H9 (cell line): ENCODE data around the gene IFNW1. TPM values are rescaled to one million over a fixed set of nuclear protein-coding genes. Genes with fewer than 3 reads are reported as not detected.

ENCODE experiments used
- DNase-seq: peaks from one replicate; pipeline ENCODE4 v3.0.0-alpha.2; 2017
- H2AFZ ChIP-seq: one replicate; pipeline ENCODE4 v1.6.1; 2013; ENCODE audit warnings: mild to moderate bottlenecking, low read length, control low read depth, moderate library complexity
- H2AK5ac ChIP-seq: 2 replicates; pipeline ENCODE4 v1.6.1; 2013; ENCODE audit warnings: low read length, control low read depth, mixed read lengths; ENCODE audit not compliant: insufficient read length
- H2BK120ac ChIP-seq: one replicate; pipeline ENCODE4 v1.6.1; 2013; ENCODE audit warnings: low read depth, mild to moderate bottlenecking, low read length, control low read depth, inconsistent platforms; ENCODE audit not compliant: poor library complexity, severe bottlenecking
- H2BK12ac ChIP-seq: 2 replicates; pipeline ENCODE4 v1.6.1; 2013; ENCODE audit warnings: low read length, control low read depth, mixed read lengths, low read depth; ENCODE audit not compliant: insufficient read length
- H2BK15ac ChIP-seq: 2 replicates; pipeline ENCODE4 v1.6.1; 2013; ENCODE audit warnings: low read depth, low read length, control low read depth
- H2BK20ac ChIP-seq: one replicate; pipeline ENCODE4 v1.6.1; 2013; ENCODE audit warnings: low read depth, mild to moderate bottlenecking, low read length, control low read depth, inconsistent platforms; ENCODE audit not compliant: poor library complexity, severe bottlenecking
- H2BK5ac ChIP-seq: 2 replicates; pipeline ENCODE4 v1.6.1; 2013; ENCODE audit warnings: low read length, control low read depth, mixed read lengths; ENCODE audit not compliant: insufficient read length
- H3K14ac ChIP-seq: 2 replicates; pipeline ENCODE4 v1.6.1; 2013; ENCODE audit warnings: low read length, control low read depth; ENCODE audit not compliant: insufficient read depth
- H3K18ac ChIP-seq: 2 replicates; pipeline ENCODE4 v1.6.1; 2013; ENCODE audit warnings: low read depth, mild to moderate bottlenecking, mixed read lengths, low read length, control low read depth; ENCODE audit not compliant: insufficient read length
- H3K23ac ChIP-seq: 2 replicates; pipeline ENCODE4 v1.6.1; 2013; ENCODE audit warnings: low read length, control low read depth, mixed read lengths, low read depth; ENCODE audit not compliant: insufficient read length
- H3K23me2 ChIP-seq: 2 replicates; pipeline ENCODE4 v1.6.1; 2013; ENCODE audit warnings: low read depth, mild to moderate bottlenecking, mixed read lengths, low read length, control low read depth; ENCODE audit not compliant: insufficient read length, poor library complexity, severe bottlenecking
- H3K27ac ChIP-seq: 2 replicates; pipeline ENCODE4 v1.5.1; 2013; ENCODE audit warnings: low read length, control low read depth, mixed read lengths, low read depth; ENCODE audit not compliant: insufficient read length
- H3K27me3 ChIP-seq: 2 replicates; pipeline ENCODE4 v1.6.1; 2013; ENCODE audit warnings: low read length, control low read depth, inconsistent platforms; ENCODE audit not compliant: insufficient read depth
- H3K4ac ChIP-seq: 2 replicates; pipeline ENCODE4 v1.6.1; 2013; ENCODE audit warnings: low read depth, mild to moderate bottlenecking, control low read depth, inconsistent platforms, low read length, moderate library complexity
- H3K4me1 ChIP-seq: 2 replicates; pipeline ENCODE4 v1.6.1; 2013; ENCODE audit warnings: low read length, control low read depth, inconsistent platforms; ENCODE audit not compliant: insufficient read depth
- H3K4me2 ChIP-seq: 2 replicates; pipeline ENCODE4 v1.6.1; 2013; ENCODE audit warnings: low read length, control low read depth, mixed read lengths; ENCODE audit not compliant: insufficient read length, insufficient read depth
- H3K56ac ChIP-seq: 2 replicates; pipeline ENCODE4 v1.6.1; 2013; ENCODE audit warnings: low read depth, mild to moderate bottlenecking, mixed read lengths, low read length, control low read depth; ENCODE audit not compliant: insufficient read length
- H3K79me1 ChIP-seq: 2 replicates; pipeline ENCODE4 v1.6.1; 2013; ENCODE audit warnings: low read depth, mild to moderate bottlenecking, moderate library complexity, low read length, control low read depth, inconsistent platforms; ENCODE audit not compliant: insufficient read depth, poor library complexity, severe bottlenecking
- H3K79me2 ChIP-seq: 2 replicates; pipeline ENCODE4 v1.6.1; 2013; ENCODE audit warnings: low read length, control low read depth, inconsistent platforms; ENCODE audit not compliant: insufficient read depth
- H3K9ac ChIP-seq: 2 replicates; pipeline ENCODE4 v1.6.1; 2013; ENCODE audit warnings: low read length, control low read depth, mixed read lengths; ENCODE audit not compliant: insufficient read length; ENCODE audit errors: extremely low read depth
- H3K9me3 ChIP-seq: one replicate; pipeline ENCODE4 v1.6.1; 2013; ENCODE audit warnings: low read depth, low read length, inconsistent platforms; ENCODE audit not compliant: control insufficient read depth
- H3T11ph ChIP-seq: one replicate; pipeline ENCODE4 v1.6.1; 2013; ENCODE audit warnings: mild to moderate bottlenecking, low read length, control low read depth, inconsistent platforms
- H4K20me1 ChIP-seq: one replicate; pipeline ENCODE4 v1.6.1; 2013; ENCODE audit not compliant: control insufficient read depth, insufficient read length, insufficient read depth
- H4K5ac ChIP-seq: 2 replicates; pipeline ENCODE4 v1.6.1; 2013; ENCODE audit warnings: low read depth, mild to moderate bottlenecking, mixed read lengths, low read length, control low read depth; ENCODE audit not compliant: insufficient read length
- H4K8ac ChIP-seq: replicated peaks from 2 replicates; pipeline ENCODE4 v1.6.1; 2013; ENCODE audit warnings: low read length, control low read depth, mixed read lengths, low read depth; ENCODE audit not compliant: insufficient read length
- H4K91ac ChIP-seq: 2 replicates; pipeline ENCODE4 v1.6.1; 2013; ENCODE audit warnings: low read depth, mild to moderate bottlenecking, moderate library complexity, mixed read lengths, low read length, control low read depth; ENCODE audit not compliant: insufficient read length
- H3K27ac Mint-ChIP-seq, 3 experiments: 2 replicates in 2 of 3; 3 replicates in 1 of 3; pipeline ENCODE4 v1.8.0; 2020 to 2021; ENCODE audit warnings: mixed read lengths in 3 of 3, mild to moderate bottlenecking in 1 of 3, moderate library complexity in 1 of 3
- H3K27me3 Mint-ChIP-seq: 2 replicates; pipeline ENCODE4 v1.8.0; 2021; ENCODE audit warnings: low read depth, mild to moderate bottlenecking, moderate library complexity, mixed read lengths
- H3K36me3 Mint-ChIP-seq, 3 experiments: 2 replicates in 2 of 3; 3 replicates in 1 of 3; pipeline ENCODE4 v1.8.0; 2020 to 2021; ENCODE audit warnings: low read depth in 3 of 3, mixed read lengths in 3 of 3; ENCODE audit not compliant: insufficient read depth in 1 of 3
- H3K4me1 Mint-ChIP-seq, 2 experiments: 2 replicates each; pipeline ENCODE4 v1.8.0; 2020; ENCODE audit warnings: mixed read lengths in 2 of 2
- H3K4me3 Mint-ChIP-seq, 2 experiments: 2 replicates in 1 of 2; 3 replicates in 1 of 2; pipeline ENCODE4 v1.8.0; 2020 to 2021; ENCODE audit warnings: mild to moderate bottlenecking in 2 of 2, mixed read lengths in 2 of 2, moderate library complexity in 1 of 2
- H3K9me3 Mint-ChIP-seq, 2 experiments: 2 replicates in 1 of 2; 3 replicates in 1 of 2; pipeline ENCODE4 v1.8.0; 2020; ENCODE audit warnings: mild to moderate bottlenecking in 2 of 2, mixed read lengths in 2 of 2, moderate library complexity in 1 of 2
- WGBS: extraction: QIAGEN DNeasy Blood & Tissue Kit; methylation state at CpG from one replicate; pipeline ENCODE4 v1.1.7; 2013; ENCODE audit warnings: missing lambda C conversion rate, low lambda C conversion rate, mixed read lengths; ENCODE audit not compliant: insufficient read length; ENCODE audit errors: extremely low coverage; 5-methylcytosine and 5-hydroxymethylcytosine counted together
- total RNA-seq: library from RNA; stranded (reverse); gene quantifications from 2 replicates; pipeline ENCODE4 v1.2.1, GENCODE V29; 2021
- TF ChIP-seq, protein P1 (sequence below): fragments of 200-600 bp; sonication (generic); conservative IDR thresholded peaks from 3 replicates; pipeline ENCODE4 v1.8.0; 2021; ENCODE audit warnings: antibody characterized with exemption, mild to moderate bottlenecking

Gene IFNW1
- total RNA-seq, 1 experiment from 2014 or later: not detected

GRCh38 chr9:21137020-21137419 is 4.6 kb downstream of the IFNW1 start:
- Histone ChIP-seq H2BK20ac (no peak overlapping the region), H3K56ac (no peak overlapping the region), H4K20me1 (no peaks in the 10 kb centered on the region), H2BK12ac (no peak overlapping the region), H2AK5ac (no peak overlapping the region), H3K27me3 (no peaks in the 10 kb centered on the region), H3T11ph (no peak overlapping the region), H4K5ac (no peak overlapping the region), H2BK5ac (no peak overlapping the region), H2BK15ac (no peak overlapping the region), H2BK120ac (no peak overlapping the region), H3K18ac (no peak overlapping the region), H3K9ac (no peak overlapping the region), H2AFZ (no peak overlapping the region), H4K8ac (no peak overlapping the region), H4K91ac (no peak overlapping the region), H3K23ac (no peak overlapping the region), H3K4ac (no peak overlapping the region), H3K14ac (no peak overlapping the region), H3K4me2 (no peak overlapping the region), H3K79me1 (no peaks in the 10 kb centered on the region), H3K4me1 (no peaks in the 10 kb centered on the region), H3K79me2 (no peaks in the 10 kb centered on the region), H3K23me2 (no peaks in the 10 kb centered on the region), H3K27ac (no peak overlapping the region), H3K9me3 (no peaks in the 10 kb centered on the region)
- Mint-ChIP-seq H3K27me3 (no peaks in the 10 kb centered on the region; the same call in 1 of the 2 replicates), H3K4me1 (no peaks in the 10 kb centered on the region), H3K27ac (no peak overlapping the region), H3K9me3 (no peaks in the 10 kb centered on the region), H3K36me3 (no peaks in the 10 kb centered on the region), H3K4me3 (no peak overlapping the region)
- 29% methylated on average over 1 of the region's 1 CpG for WGBS
- TF ChIP-seq, protein P1, sequence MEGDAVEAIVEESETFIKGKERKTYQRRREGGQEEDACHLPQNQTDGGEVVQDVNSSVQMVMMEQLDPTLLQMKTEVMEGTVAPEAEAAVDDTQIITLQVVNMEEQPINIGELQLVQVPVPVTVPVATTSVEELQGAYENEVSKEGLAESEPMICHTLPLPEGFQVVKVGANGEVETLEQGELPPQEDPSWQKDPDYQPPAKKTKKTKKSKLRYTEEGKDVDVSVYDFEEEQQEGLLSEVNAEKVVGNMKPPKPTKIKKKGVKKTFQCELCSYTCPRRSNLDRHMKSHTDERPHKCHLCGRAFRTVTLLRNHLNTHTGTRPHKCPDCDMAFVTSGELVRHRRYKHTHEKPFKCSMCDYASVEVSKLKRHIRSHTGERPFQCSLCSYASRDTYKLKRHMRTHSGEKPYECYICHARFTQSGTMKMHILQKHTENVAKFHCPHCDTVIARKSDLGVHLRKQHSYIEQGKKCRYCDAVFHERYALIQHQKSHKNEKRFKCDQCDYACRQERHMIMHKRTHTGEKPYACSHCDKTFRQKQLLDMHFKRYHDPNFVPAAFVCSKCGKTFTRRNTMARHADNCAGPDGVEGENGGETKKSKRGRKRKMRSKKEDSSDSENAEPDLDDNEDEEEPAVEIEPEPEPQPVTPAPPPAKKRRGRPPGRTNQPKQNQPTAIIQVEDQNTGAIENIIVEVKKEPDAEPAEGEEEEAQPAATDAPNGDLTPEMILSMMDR: no peak
- DNase-seq: no peak
